Astrocyte (in vitro differentiated cells and primary cell): Measurements from ENCODE around the gene KSR2. TPM values are rescaled to one million over a fixed set of nuclear protein-coding genes. Genes with fewer than 3 reads are reported as not detected.

Experiments used
- DNase-seq: peaks from one replicate; pipeline ENCODE4 v3.0.0-alpha.2; 2010; ENCODE audit warnings: low read depth
- FAIRE-seq: peaks from 2 replicates; lab custom pipeline; 2011; peaks lifted over from hg19 to GRCh38; lab: Jason Lieb, UNC
- H2AFZ ChIP-seq: 2 replicates; pipeline ENCODE4 v1.6.0; 2012; ENCODE audit warnings: low read depth, low read length, inconsistent platforms
- H3K27ac ChIP-seq: 2 replicates; pipeline ENCODE4 v1.5.1; 2011; ENCODE audit warnings: low read depth, low read length, inconsistent platforms
- H3K27me3 ChIP-seq: 2 replicates; pipeline ENCODE4 v1.6.0; 2011; ENCODE audit warnings: low read length, inconsistent platforms; ENCODE audit not compliant: insufficient read depth
- H3K36me3 ChIP-seq: 2 replicates; pipeline ENCODE4 v1.5.1; 2011; ENCODE audit warnings: low read length, inconsistent platforms; ENCODE audit not compliant: insufficient read depth
- H3K4me1 ChIP-seq: 2 replicates; pipeline ENCODE4 v1.5.1; 2011; ENCODE audit warnings: low read length, inconsistent platforms; ENCODE audit not compliant: insufficient read depth
- H3K4me2 ChIP-seq: 2 replicates; pipeline ENCODE4 v1.6.0; 2012; ENCODE audit warnings: low read length, inconsistent platforms
- H3K4me3 ChIP-seq: 2 replicates; pipeline ENCODE4 v1.5.1; 2011; ENCODE audit warnings: low read depth, mild to moderate bottlenecking, low read length, inconsistent platforms; ENCODE audit not compliant: insufficient read depth
- H3K79me2 ChIP-seq: 2 replicates; pipeline ENCODE4 v1.6.0; 2012; ENCODE audit warnings: mild to moderate bottlenecking, low read length, inconsistent platforms; ENCODE audit not compliant: insufficient read depth
- H3K9ac ChIP-seq: 2 replicates; pipeline ENCODE4 v1.6.0; 2012; ENCODE audit warnings: mild to moderate bottlenecking, low read length, inconsistent platforms
- H3K9me3 ChIP-seq: 2 replicates; pipeline ENCODE4 v1.5.1; 2012; ENCODE audit warnings: low read depth, mild to moderate bottlenecking, low read length, inconsistent platforms; ENCODE audit not compliant: insufficient read depth
- H4K20me1 ChIP-seq: 2 replicates; pipeline ENCODE4 v1.6.0; 2012; ENCODE audit warnings: low read length, inconsistent platforms; ENCODE audit not compliant: insufficient read depth
- H3K27ac Mint-ChIP-seq: one replicate; pipeline ENCODE4 v1.8.0; 2021; ENCODE audit warnings: mild to moderate bottlenecking, mixed read lengths; ENCODE audit not compliant: unreplicated experiment
- H3K27me3 Mint-ChIP-seq: one replicate; pipeline ENCODE4 v1.8.0; 2021; ENCODE audit warnings: low read depth, mixed read lengths; ENCODE audit not compliant: unreplicated experiment
- H3K36me3 Mint-ChIP-seq: one replicate; pipeline ENCODE4 v1.8.0; 2021; ENCODE audit warnings: low read depth, mixed read lengths; ENCODE audit not compliant: unreplicated experiment
- H3K4me1 Mint-ChIP-seq: one replicate; pipeline ENCODE4 v1.8.0; 2021; ENCODE audit warnings: low read depth, mixed read lengths; ENCODE audit not compliant: unreplicated experiment
- H3K4me3 Mint-ChIP-seq: one replicate; pipeline ENCODE4 v1.8.0; 2021; ENCODE audit warnings: mild to moderate bottlenecking, moderate library complexity, mixed read lengths; ENCODE audit not compliant: unreplicated experiment
- H3K9me3 Mint-ChIP-seq: one replicate; pipeline ENCODE4 v1.8.0; 2021; ENCODE audit warnings: mild to moderate bottlenecking, mixed read lengths; ENCODE audit not compliant: unreplicated experiment
- EZH2 ChIP-seq: IDR thresholded peaks from 2 replicates; pipeline ENCODE4 v1.6.1; 2012; ENCODE audit warnings: mild to moderate bottlenecking, low read length, inconsistent platforms; ENCODE audit not compliant: insufficient read depth
- total RNA-seq: library from RNA; stranded (reverse); gene quantifications from 2 replicates; pipeline ENCODE4 v1.2.1, GENCODE V29; 2021
- TF ChIP-seq, protein P1 (sequence below): IDR thresholded peaks from 2 replicates; pipeline ENCODE4 v1.5.1; 2011; ENCODE audit warnings: low read depth, mild to moderate bottlenecking, inconsistent platforms, low read length, moderate library complexity; ENCODE audit not compliant: insufficient read depth

The KSR2 gene
- total RNA-seq, 1 donor from 2014 or later = 0.98 TPM

DNA sequence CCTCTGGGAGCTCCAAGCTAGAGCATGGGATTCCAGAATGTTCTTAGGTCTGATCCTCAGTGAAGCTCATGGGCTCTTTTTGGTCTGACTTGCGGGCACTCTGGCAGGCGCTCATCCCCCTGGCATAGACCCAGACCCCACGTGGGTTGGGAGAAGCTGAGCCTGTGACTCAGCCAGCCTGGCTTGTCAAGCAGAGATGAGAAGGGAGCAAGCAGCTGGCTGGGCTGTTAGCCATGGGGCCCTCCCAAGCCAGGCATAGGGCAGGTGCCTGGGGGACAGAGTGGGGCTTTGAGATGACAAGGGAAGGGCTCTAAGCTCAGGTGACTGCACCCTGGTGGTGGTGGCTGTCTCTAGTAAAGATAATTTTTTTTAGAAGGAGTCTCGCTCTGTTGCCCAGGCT lies 527.0 kb downstream of the KSR2 start:
- no peak overlapping the region for H3K4me3 Mint-ChIP-seq
- FAIRE-seq = no peak

DNA sequence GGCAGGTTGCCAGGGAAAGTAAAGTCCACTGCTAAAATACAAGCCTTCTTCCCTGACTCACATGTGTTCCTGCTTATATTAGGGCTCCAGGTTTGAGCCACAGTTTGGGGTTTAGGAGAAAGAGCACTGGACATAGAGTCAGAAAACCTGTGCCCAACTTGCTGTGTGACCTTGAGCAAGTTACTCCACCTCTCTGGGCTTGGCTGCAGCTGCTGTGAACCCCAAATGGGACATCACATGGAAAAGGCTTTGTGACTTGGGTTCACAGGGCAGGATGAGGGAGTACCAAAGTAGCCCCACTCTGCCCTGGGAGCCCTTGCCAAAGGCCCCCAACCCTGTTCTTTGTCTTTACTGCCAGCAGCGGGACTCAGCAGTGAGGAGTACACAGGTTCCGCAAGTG lies 528.4 kb downstream of the KSR2 start:
- DNase-seq (no peak), FAIRE-seq (no peak)
- Histone ChIP-seq H2AFZ (no peak overlapping the region), H3K36me3 (no peaks in the 10 kb centered on the region), H4K20me1 (no peaks in the 10 kb centered on the region), H3K27ac (no peak overlapping the region), H3K4me2 (no peak overlapping the region), H3K27me3 (no peaks in the 10 kb centered on the region), H3K4me1 (no peaks in the 10 kb centered on the region), H3K9me3 (no peaks in the 10 kb centered on the region), H3K79me2 (no peaks in the 10 kb centered on the region), H3K9ac (no peak overlapping the region), H3K4me3 (no peak overlapping the region)
- Mint-ChIP-seq H3K4me1 (no peaks in the 10 kb centered on the region), H3K36me3 (no peaks in the 10 kb centered on the region), H3K9me3 (no peaks in the 10 kb centered on the region), H3K27me3 (peaks cover 20% of the 10 kb centered on the region), H3K4me3 (no peak overlapping the region), H3K27ac (no peak overlapping the region)
- TF ChIP-seq EZH2 = no peak
- TF ChIP-seq, protein P1, sequence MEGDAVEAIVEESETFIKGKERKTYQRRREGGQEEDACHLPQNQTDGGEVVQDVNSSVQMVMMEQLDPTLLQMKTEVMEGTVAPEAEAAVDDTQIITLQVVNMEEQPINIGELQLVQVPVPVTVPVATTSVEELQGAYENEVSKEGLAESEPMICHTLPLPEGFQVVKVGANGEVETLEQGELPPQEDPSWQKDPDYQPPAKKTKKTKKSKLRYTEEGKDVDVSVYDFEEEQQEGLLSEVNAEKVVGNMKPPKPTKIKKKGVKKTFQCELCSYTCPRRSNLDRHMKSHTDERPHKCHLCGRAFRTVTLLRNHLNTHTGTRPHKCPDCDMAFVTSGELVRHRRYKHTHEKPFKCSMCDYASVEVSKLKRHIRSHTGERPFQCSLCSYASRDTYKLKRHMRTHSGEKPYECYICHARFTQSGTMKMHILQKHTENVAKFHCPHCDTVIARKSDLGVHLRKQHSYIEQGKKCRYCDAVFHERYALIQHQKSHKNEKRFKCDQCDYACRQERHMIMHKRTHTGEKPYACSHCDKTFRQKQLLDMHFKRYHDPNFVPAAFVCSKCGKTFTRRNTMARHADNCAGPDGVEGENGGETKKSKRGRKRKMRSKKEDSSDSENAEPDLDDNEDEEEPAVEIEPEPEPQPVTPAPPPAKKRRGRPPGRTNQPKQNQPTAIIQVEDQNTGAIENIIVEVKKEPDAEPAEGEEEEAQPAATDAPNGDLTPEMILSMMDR = no peak

More for the DNA sequence above, 527.0 kb downstream of the KSR2 start:
- Histone ChIP-seq H3K9ac (no peak overlapping the region), H3K27me3 (no peaks in the 10 kb centered on the region), H3K4me3 (no peak overlapping the region), H3K4me1 (no peaks in the 10 kb centered on the region), H3K79me2 (no peaks in the 10 kb centered on the region), H3K9me3 (no peaks in the 10 kb centered on the region), H2AFZ (no peak overlapping the region), H3K27ac (no peak overlapping the region), H3K36me3 (no peaks in the 10 kb centered on the region), H4K20me1 (no peaks in the 10 kb centered on the region), H3K4me2 (no peak overlapping the region)
- DNase-seq = peak; percentile 43
- H3K27me3 Mint-ChIP-seq = peaks cover 13% of the 10 kb centered on the region
- H3K36me3 Mint-ChIP-seq = no peaks in the 10 kb centered on the region
- TF ChIP-seq, protein P1 = no peak
- no peak for TF ChIP-seq EZH2
- no peaks in the 10 kb centered on the region for H3K9me3 Mint-ChIP-seq
- no peaks in the 10 kb centered on the region for H3K4me1 Mint-ChIP-seq
- no peak overlapping the region for H3K27ac Mint-ChIP-seq

GRCh38 chr12:117439531-117440001 lies 529.2 kb downstream of the KSR2 start:
- Histone ChIP-seq H3K4me2 (no peak overlapping the region), H3K9me3 (peaks cover under 1% of the 10 kb centered on the region)
- no peak for FAIRE-seq

More at GRCh38 chr12:117439531-117440001, 529.2 kb downstream of the KSR2 start:
- Mint-ChIP-seq H3K36me3 (no peaks in the 10 kb centered on the region), H3K9me3 (no peaks in the 10 kb centered on the region), H3K27me3 (peaks cover 20% of the 10 kb centered on the region), H3K4me1 (no peaks in the 10 kb centered on the region), H3K27ac (no peak overlapping the region), H3K4me3 (no peak overlapping the region)
- Histone ChIP-seq H3K79me2 (no peaks in the 10 kb centered on the region), H3K4me1 (no peaks in the 10 kb centered on the region), H3K27me3 (no peaks in the 10 kb centered on the region), H2AFZ (no peak overlapping the region), H3K36me3 (no peaks in the 10 kb centered on the region), H3K27ac (no peak overlapping the region), H3K4me3 (no peak overlapping the region), H4K20me1 (no peaks in the 10 kb centered on the region), H3K9ac (no peak overlapping the region)
- TF ChIP-seq, protein P1 = no peak
- no peak for TF ChIP-seq EZH2
- no peak for DNase-seq
